IMR-90 (cell line): ENCODE data around the gene CIT. TPM values are rescaled to one million over a fixed set of nuclear protein-coding genes. Genes with fewer than 3 reads are reported as not detected.

Experiments used
- ATAC-seq: fragments of 200-7000 bp; cut with Tn5 transposase; 2 replicates; pipeline ENCODE4 v1.9.1; 2020; ENCODE audit warnings: low read depth, mild to moderate bottlenecking, moderate library complexity
- BruUV-seq: library from RNA; stranded (reverse); fragments of 400-500 nt; replicated peaks from 2 replicates; lab custom pipeline; 2021; lab: Mats Ljungman, UMichigan
- CTCF ChIA-PET: fragments of 300-600 bp; formaldehyde crosslinking; extraction: SDS; loops from one replicate; lab custom pipeline; 2021; ENCODE audit warnings: antibody characterized with exemption; lab: Yijun Ruan, JAX
- POLR2A ChIA-PET: fragments of 300-600 bp; sonication (Branson Sonifier 250); formaldehyde crosslinking; loops from one replicate; lab custom pipeline; 2022; ENCODE audit warnings: antibody characterized with exemption; ENCODE audit not compliant: unreplicated experiment; lab: Charles Lee
- DNase-seq: peaks from one replicate; pipeline ENCODE4 v3.0.0; 2013
- H2AFZ ChIP-seq: replicated peaks from 2 replicates; pipeline ENCODE3; 2013; ENCODE audit warnings: low read length, mild to moderate bottlenecking; ENCODE audit not compliant: poor library complexity
- H2AK5ac ChIP-seq: 2 replicates; pipeline ENCODE4 v1.6.1; 2013; ENCODE audit warnings: low read depth, low read length, inconsistent platforms
- H2AK9ac ChIP-seq: replicated peaks from 2 replicates; pipeline ENCODE3; 2013; ENCODE audit warnings: mild to moderate bottlenecking, low read depth, low read length, moderate library complexity; ENCODE audit not compliant: poor library complexity
- H2BK120ac ChIP-seq: 2 replicates; pipeline ENCODE4 v1.6.1; 2013; ENCODE audit warnings: low read depth, low read length, inconsistent platforms
- H2BK15ac ChIP-seq: 3 replicates; pipeline ENCODE4 v1.6.1; 2013; ENCODE audit warnings: low read depth, low read length, inconsistent platforms
- H2BK20ac ChIP-seq: 2 replicates; pipeline ENCODE4 v1.6.1; 2013; ENCODE audit warnings: low read depth, mild to moderate bottlenecking, inconsistent platforms, low read length, moderate library complexity
- H2BK5ac ChIP-seq: 2 replicates; pipeline ENCODE4 v1.6.1; 2013; ENCODE audit warnings: mild to moderate bottlenecking, low read depth, low read length, inconsistent platforms; ENCODE audit not compliant: poor library complexity, severe bottlenecking
- H3K14ac ChIP-seq: replicated peaks from 2 replicates; pipeline ENCODE4 v1.6.1; 2013; ENCODE audit warnings: low read depth, low read length, inconsistent platforms
- H3K18ac ChIP-seq: 2 replicates; pipeline ENCODE4 v1.6.1; 2013; ENCODE audit warnings: low read depth, low read length, control low read depth
- H3K23ac ChIP-seq: 2 replicates; pipeline ENCODE4 v1.6.1; 2013; ENCODE audit warnings: low read depth, low read length, inconsistent platforms
- H3K27ac ChIP-seq: 2 replicates; pipeline ENCODE4 v1.5.1; 2013; ENCODE audit warnings: mild to moderate bottlenecking, control low read depth, low read length; ENCODE audit not compliant: insufficient read depth
- H3K27me3 ChIP-seq: 2 replicates; pipeline ENCODE4 v1.6.1; 2013; ENCODE audit warnings: low read length; ENCODE audit not compliant: control insufficient read depth, insufficient read depth
- H3K36me3 ChIP-seq: 2 replicates; pipeline ENCODE4 v1.6.1; 2013; ENCODE audit warnings: low read length, mixed read lengths; ENCODE audit not compliant: control insufficient read depth, insufficient read depth
- H3K4ac ChIP-seq: 2 replicates; pipeline ENCODE4 v1.6.1; 2013; ENCODE audit warnings: low read depth, low read length, inconsistent platforms
- H3K4me1 ChIP-seq: 2 replicates; pipeline ENCODE4 v1.6.1; 2013; ENCODE audit warnings: low read length, mixed read lengths; ENCODE audit not compliant: control insufficient read depth, insufficient read depth
- H3K4me2 ChIP-seq: 2 replicates; pipeline ENCODE4 v1.6.1; 2013; ENCODE audit warnings: low read depth, mild to moderate bottlenecking, control low read depth, low read length, moderate library complexity
- H3K4me3 ChIP-seq: 2 replicates; pipeline ENCODE4 v1.5.1; 2013; ENCODE audit warnings: low read depth, mild to moderate bottlenecking, control low read depth, low read length, moderate library complexity; ENCODE audit not compliant: insufficient read depth
- H3K56ac ChIP-seq: 2 replicates; pipeline ENCODE4 v1.6.1; 2013; ENCODE audit warnings: low read length, inconsistent platforms; ENCODE audit not compliant: insufficient read depth; ENCODE audit errors: extremely low read depth
- H3K79me1 ChIP-seq, 2 experiments: 2 replicates each; pipeline ENCODE4 v1.6.1; 2013; ENCODE audit warnings: low read length in 2 of 2, inconsistent platforms in 1 of 2, low read depth in 1 of 2
- H3K9ac ChIP-seq: 2 replicates; pipeline ENCODE4 v1.6.1; 2013; ENCODE audit warnings: low read depth, low read length, control low read depth
- H3K9me1 ChIP-seq: 2 replicates; pipeline ENCODE4 v1.6.1; 2013; ENCODE audit warnings: low read length, inconsistent platforms; ENCODE audit not compliant: insufficient read depth
- H3K9me3 ChIP-seq: 2 replicates; pipeline ENCODE4 v1.6.1; 2013; ENCODE audit warnings: low read length; ENCODE audit not compliant: control insufficient read depth, insufficient read depth
- H4K20me1 ChIP-seq: 2 replicates; pipeline ENCODE4 v1.6.1; 2013; ENCODE audit warnings: low read length, inconsistent platforms; ENCODE audit not compliant: insufficient read depth
- H4K5ac ChIP-seq: 2 replicates; pipeline ENCODE4 v1.6.1; 2013; ENCODE audit warnings: mild to moderate bottlenecking, low read depth, low read length, control low read depth
- H4K8ac ChIP-seq, 2 experiments: 2 replicates each; pipeline ENCODE4 v1.6.1; 2013; ENCODE audit warnings: low read depth in 2 of 2, low read length in 2 of 2, control low read depth in 1 of 2, inconsistent platforms in 1 of 2
- H4K91ac ChIP-seq: 2 replicates; pipeline ENCODE4 v1.6.1; 2013; ENCODE audit warnings: low read depth, low read length, inconsistent platforms; ENCODE audit not compliant: insufficient read depth
- RFX5 ChIP-seq: IDR thresholded peaks from 2 replicates; pipeline ENCODE4 v1.8.0; 2012; ENCODE audit warnings: low read depth, mild to moderate bottlenecking, low read length, moderate library complexity
- WGBS, 2 experiments: methylation state at CpG; one replicate each; pipeline versions ENCODE4 v1.1.5 to v1.1.7; 2013; ENCODE audit warnings: missing lambda C conversion rate in 2 of 2; ENCODE audit not compliant: insufficient read length in 1 of 2; ENCODE audit errors: extremely low coverage in 2 of 2; 5-methylcytosine and 5-hydroxymethylcytosine counted together
- dilution Hi-C: fragments of 300-500 bp; cut with HindIII; formaldehyde crosslinking; loops from one replicate; pipeline ENCODE4 v1.14.3; 2018; ENCODE audit warnings: low sequenced_read_pairs; ENCODE audit not compliant: unreplicated experiment
- in situ Hi-C: fragments of 300-500 bp; cut with MboI; formaldehyde crosslinking; loops from 3 replicates; pipeline ENCODE4 v1.14.3; 2019; ENCODE audit warnings: low sequenced_read_pairs, inconsistent platforms, mixed read lengths
- intact Hi-C: fragments of 100-400 bp; cut with micrococcal nuclease; formaldehyde crosslinking; loops from 2 replicates; pipeline ENCODE4 v1.10.0; 2022
- polyA plus RNA-seq, 3 experiments: library from polyadenylated mRNA; depleted of rRNA; stranded (reverse); fragments of >200 nt; gene quantifications; 2 replicates each; pipeline ENCODE4 v1.2.3, GENCODE V29; 2012; ENCODE audit warnings: low replicate concordance in 1 of 3
- total RNA-seq: library from RNA; depleted of rRNA; stranded (reverse); fragments of >200 nt; gene quantifications from 2 replicates; pipeline ENCODE4 v1.2.3, GENCODE V29; 2012

Gene CIT
- total and polyA plus RNA-seq, 2 of the 4 experiments (the other 2 are of a cell fraction): 13.1 to 21.0 TPM

DNA sequence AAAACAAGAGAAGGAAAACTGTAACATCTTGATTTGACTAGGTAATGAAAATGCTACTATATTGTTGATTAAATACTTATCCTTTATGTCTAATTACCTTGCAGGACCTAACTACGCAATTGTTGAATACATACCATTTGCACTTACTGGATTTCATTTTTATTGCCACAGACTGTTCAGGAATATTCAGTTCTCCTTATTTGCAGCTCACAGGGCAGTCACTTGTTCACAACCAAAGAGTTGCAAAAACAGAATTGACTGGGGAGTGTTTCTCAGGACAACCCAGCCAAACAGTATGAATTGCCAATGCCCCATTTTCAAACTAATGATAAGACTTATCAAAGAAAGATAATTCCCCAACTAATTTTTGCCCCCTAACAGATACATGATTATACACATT is 49.4 kb downstream of the CIT start:
- Histone ChIP-seq H2BK120ac (no peak overlapping the region), H2AK5ac (no peak overlapping the region), H3K9me1 (no peaks in the 10 kb centered on the region), H4K8ac (no peak overlapping the region), H2AFZ (no peak overlapping the region), H4K5ac (no peak overlapping the region), H3K14ac (no peak overlapping the region), H3K4ac (no peak overlapping the region), H3K36me3 (0 out of 2 replicates have a peak, but pooled peaks cover 2% of the 10 kb centered on the region), H3K4me3 (no peak overlapping the region), H2AK9ac (no peak overlapping the region), H3K4me2 (no peak overlapping the region), H3K79me1 (no peaks in the 10 kb centered on the region), H4K91ac (no peak overlapping the region), H2BK15ac (no peak overlapping the region), H2BK20ac (no peak overlapping the region), H3K9me3 (no peaks in the 10 kb centered on the region), H2BK5ac (no peak overlapping the region), H4K20me1 (no peaks in the 10 kb centered on the region), H3K27ac (no peak overlapping the region), H3K56ac (no peak overlapping the region), H3K4me1 (no peaks in the 10 kb centered on the region), H3K23ac (no peak overlapping the region), H3K9ac (no peak overlapping the region), H3K18ac (no peak overlapping the region), H3K27me3 (no peaks in the 10 kb centered on the region)
- no peak for ATAC-seq
- intact Hi-C loops (no loop called here), dilution Hi-C loops (no loop called here), in situ Hi-C loops (no loop called here)
- WGBS, 2 experiments: no CpG with 5 or more reads among the region's 1 CpG
- no TSS peak for BruUV-seq
- ChIA-PET CTCF (no interaction called here), POLR2A (no interaction called here)
- no peak for DNase-seq
- TF ChIP-seq RFX5: no peak
